Ishikawa (cell line): ENCODE results near the gene FLT3LG.

Source experiments
- CEBPB ChIP-seq: IDR thresholded peaks from 2 replicates; pipeline ENCODE4 v1.6.1; 2012
- CREB1 ChIP-seq: IDR thresholded peaks from 2 replicates; pipeline ENCODE4 v1.6.1; 2012; ENCODE audit warnings: low read depth
- EGR1 ChIP-seq: IDR thresholded peaks from 2 replicates; pipeline ENCODE4 v1.6.1; 2012
- EP300 ChIP-seq: IDR thresholded peaks from 2 replicates; pipeline ENCODE4 v1.6.1; 2012; ENCODE audit warnings: borderline replicate concordance
- FOXM1 ChIP-seq: IDR thresholded peaks from 2 replicates; pipeline ENCODE4 v1.6.1; 2012; ENCODE audit warnings: low read depth, borderline replicate concordance
- NFIC ChIP-seq: IDR thresholded peaks from 2 replicates; pipeline ENCODE4 v1.6.1; 2012
- RAD21 ChIP-seq: IDR thresholded peaks from 2 replicates; pipeline ENCODE4 v1.6.1; 2012; ENCODE audit warnings: low read depth
- TAF1 ChIP-seq: IDR thresholded peaks from 2 replicates; pipeline ENCODE4 v1.6.1; 2012; ENCODE audit warnings: low read depth, mild to moderate bottlenecking
- TCF12 ChIP-seq: IDR thresholded peaks from 2 replicates; pipeline ENCODE4 v1.6.1; 2012; ENCODE audit warnings: low read depth
- TEAD4 ChIP-seq: IDR thresholded peaks from 2 replicates; pipeline ENCODE4 v1.6.1; 2012
- YY1 ChIP-seq: IDR thresholded peaks from 2 replicates; pipeline ENCODE4 v1.6.1; 2012; ENCODE audit warnings: low read depth
- ZBTB7A ChIP-seq: IDR thresholded peaks from 2 replicates; pipeline ENCODE4 v1.6.1; 2012; ENCODE audit warnings: low read depth
- TF ChIP-seq, protein P1 (sequence below): IDR thresholded peaks from 2 replicates; pipeline ENCODE4 v1.6.1; 2012
- TF ChIP-seq, protein P2 (sequence below): IDR thresholded peaks from 2 replicates; pipeline ENCODE4 v1.6.1; 2012; ENCODE audit warnings: low read depth, mild to moderate bottlenecking
- TF ChIP-seq, protein P3 (sequence below): IDR thresholded peaks from 2 replicates; pipeline ENCODE4 v1.6.1; 2012

Gene FLT3LG

DNA sequence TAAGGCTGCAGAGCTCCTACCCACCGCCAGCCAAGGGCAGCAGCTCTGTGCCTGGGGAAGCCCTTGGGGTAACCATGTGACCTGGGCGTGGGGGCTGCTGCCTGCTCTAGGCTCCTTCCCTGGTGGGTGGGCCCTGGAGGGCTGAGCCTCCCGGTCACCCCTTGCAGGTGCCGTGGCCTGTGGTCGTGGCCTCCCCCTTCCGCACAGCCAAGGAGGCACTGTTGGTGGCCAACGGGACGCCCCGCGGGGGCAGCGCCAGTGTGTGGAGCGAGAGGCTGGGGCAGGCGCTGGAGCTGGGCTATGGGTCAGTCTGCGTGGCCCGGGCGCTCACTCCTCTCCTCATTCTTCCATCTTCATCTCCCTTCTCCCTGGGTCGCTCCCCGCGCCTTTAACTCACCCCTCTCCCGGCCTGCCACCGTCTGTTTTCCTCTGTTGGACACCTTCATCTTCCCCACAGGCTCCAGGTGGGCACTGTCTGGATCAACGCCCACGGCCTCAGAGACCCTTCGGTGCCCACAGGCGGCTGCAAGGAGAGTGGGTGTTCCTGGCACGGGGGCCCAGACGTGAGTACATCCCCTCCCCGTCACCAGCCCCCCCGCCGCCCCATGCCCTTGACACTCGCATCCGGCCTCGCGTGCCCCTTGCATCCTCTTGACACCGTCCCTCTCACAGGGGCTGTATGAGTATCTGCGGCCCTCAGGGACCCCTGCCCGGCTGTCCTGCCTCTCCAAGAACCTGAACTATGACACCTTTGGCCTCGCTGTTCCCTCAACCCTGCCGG, 9.9 kb upstream of the FLT3LG start:
- TF ChIP-seq YY1 (no peak), ZBTB7A (no peak), RAD21 (no peak), CEBPB (no peak), TCF12 (no peak), TEAD4 (no peak), EGR1 (no peak), TAF1 (no peak), CREB1 (no peak), EP300 (no peak)
- TF ChIP-seq, protein P1, sequence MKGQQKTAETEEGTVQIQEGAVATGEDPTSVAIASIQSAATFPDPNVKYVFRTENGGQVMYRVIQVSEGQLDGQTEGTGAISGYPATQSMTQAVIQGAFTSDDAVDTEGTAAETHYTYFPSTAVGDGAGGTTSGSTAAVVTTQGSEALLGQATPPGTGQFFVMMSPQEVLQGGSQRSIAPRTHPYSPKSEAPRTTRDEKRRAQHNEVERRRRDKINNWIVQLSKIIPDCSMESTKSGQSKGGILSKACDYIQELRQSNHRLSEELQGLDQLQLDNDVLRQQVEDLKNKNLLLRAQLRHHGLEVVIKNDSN, result no peak
- TF ChIP-seq, protein P2, sequence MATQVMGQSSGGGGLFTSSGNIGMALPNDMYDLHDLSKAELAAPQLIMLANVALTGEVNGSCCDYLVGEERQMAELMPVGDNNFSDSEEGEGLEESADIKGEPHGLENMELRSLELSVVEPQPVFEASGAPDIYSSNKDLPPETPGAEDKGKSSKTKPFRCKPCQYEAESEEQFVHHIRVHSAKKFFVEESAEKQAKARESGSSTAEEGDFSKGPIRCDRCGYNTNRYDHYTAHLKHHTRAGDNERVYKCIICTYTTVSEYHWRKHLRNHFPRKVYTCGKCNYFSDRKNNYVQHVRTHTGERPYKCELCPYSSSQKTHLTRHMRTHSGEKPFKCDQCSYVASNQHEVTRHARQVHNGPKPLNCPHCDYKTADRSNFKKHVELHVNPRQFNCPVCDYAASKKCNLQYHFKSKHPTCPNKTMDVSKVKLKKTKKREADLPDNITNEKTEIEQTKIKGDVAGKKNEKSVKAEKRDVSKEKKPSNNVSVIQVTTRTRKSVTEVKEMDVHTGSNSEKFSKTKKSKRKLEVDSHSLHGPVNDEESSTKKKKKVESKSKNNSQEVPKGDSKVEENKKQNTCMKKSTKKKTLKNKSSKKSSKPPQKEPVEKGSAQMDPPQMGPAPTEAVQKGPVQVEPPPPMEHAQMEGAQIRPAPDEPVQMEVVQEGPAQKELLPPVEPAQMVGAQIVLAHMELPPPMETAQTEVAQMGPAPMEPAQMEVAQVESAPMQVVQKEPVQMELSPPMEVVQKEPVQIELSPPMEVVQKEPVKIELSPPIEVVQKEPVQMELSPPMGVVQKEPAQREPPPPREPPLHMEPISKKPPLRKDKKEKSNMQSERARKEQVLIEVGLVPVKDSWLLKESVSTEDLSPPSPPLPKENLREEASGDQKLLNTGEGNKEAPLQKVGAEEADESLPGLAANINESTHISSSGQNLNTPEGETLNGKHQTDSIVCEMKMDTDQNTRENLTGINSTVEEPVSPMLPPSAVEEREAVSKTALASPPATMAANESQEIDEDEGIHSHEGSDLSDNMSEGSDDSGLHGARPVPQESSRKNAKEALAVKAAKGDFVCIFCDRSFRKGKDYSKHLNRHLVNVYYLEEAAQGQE, result no peak
- TF ChIP-seq, protein P3, sequence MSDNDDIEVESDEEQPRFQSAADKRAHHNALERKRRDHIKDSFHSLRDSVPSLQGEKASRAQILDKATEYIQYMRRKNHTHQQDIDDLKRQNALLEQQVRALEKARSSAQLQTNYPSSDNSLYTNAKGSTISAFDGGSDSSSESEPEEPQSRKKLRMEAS, result no peak

DNA sequence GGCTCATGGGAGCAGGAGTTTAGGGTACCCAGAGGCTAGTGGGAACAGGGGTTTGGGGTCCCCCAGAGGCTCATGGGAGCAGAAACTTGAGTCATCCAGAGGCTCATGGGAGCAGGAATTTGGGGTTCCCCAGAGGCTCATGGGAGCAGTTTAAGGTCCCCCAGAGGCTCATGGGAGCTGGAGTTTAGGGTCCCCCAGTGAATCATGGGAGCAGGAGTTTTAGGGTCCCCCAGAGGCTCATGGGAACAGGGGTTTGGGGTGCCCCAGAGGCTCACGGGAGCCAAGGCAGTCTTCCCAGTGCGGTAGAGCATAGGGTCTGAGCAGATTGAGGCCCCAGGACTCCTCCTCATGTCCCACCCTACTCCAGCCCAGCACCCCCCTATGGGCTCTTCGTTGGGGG, 8.6 kb upstream of the FLT3LG start:
- TF ChIP-seq, protein P1, result no peak
- TF ChIP-seq CEBPB (no peak), ZBTB7A (no peak), NFIC (no peak), RAD21 (no peak), EP300 (no peak), EGR1 (no peak), TAF1 (no peak), CREB1 (no peak), TEAD4 (no peak)
- TF ChIP-seq, protein P3, result no peak
- TF ChIP-seq, protein P2, result no peak

DNA sequence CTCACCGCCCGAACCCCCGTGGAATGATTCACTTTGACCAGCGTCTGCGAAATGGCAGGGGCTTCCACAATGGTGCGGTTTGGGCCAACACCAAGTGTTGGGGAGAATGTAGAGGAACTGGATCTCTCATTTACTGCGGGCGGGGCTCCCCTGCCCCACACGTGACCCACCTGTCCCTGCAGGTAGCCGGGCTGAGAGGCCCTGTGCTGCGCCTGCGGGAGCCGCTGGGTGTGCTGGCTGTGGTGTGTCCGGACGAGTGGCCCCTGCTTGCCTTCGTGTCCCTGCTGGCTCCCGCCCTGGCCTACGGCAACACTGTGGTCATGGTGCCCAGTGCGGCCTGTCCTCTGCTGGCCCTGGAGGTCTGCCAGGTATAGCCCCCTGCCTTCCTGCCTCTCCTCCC, 5.8 kb upstream of the FLT3LG start:
- TF ChIP-seq, protein P1, result peak; percentile 82
- no peak for TF ChIP-seq FOXM1
- TF ChIP-seq CREB1, result no peak
- TF ChIP-seq TAF1, result no peak
- no peak for TF ChIP-seq CEBPB

DNA sequence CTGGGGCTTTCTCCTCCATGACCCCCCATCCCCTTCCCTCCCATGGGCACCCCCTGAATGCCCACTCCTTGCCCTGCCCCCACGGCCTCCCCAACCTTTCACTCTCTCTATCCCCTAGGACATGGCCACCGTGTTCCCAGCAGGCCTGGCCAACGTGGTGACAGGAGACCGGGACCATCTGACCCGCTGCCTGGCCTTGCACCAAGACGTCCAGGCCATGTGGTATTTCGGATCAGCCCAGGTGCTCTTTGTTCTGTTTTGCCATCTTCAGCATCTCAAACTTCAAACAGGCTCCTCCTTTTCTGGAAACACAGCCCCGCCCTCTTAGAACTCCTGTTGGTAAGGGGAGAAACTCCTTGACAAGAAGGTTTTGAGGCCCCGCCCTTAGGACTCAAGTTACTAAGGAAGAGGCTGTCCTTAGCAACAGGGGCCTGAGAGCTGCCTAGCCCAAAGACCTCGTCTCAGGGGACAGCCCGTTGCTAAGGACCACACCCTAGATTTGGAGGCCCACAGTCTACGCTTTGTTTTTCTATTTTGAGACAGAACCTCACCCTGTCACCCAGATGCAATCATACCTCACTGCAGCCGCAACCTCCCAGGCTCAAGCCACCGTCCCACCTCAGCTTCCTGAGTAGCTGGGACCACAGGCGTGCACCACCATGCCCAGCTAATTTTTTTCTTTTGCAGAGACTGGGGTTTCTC, 5.1 kb upstream of the FLT3LG start:
- TF ChIP-seq CREB1 (no peak), EGR1 (no peak), TEAD4 (no peak), FOXM1 (no peak), ZBTB7A (no peak), YY1 (no peak), TAF1 (no peak), TCF12 (no peak), RAD21 (no peak), CEBPB (no peak), EP300 (no peak)
- TF ChIP-seq, protein P3, result no peak
- TF ChIP-seq, protein P2, result no peak
